PC-9 (cell line): ENCODE results near the gene CPN1. TPM values are rescaled to one million over a fixed set of nuclear protein-coding genes. Genes with fewer than 3 reads are reported as not detected.

Experiments
- BruUV-seq: library from RNA; stranded (reverse); fragments of 400-500 nt; replicated peaks from 2 replicates; lab custom pipeline; 2021; lab: Mats Ljungman, UMichigan
- CTCF ChIA-PET: fragments of 300-600 bp; sonication (Branson Sonifier 250); formaldehyde crosslinking; loops from one replicate; lab custom pipeline; 2022; ENCODE audit warnings: antibody characterized with exemption; lab: Charles Lee
- POLR2A ChIA-PET: fragments of 300-600 bp; sonication (Branson Sonifier 250); formaldehyde crosslinking; loops from one replicate; lab custom pipeline; 2022; ENCODE audit warnings: antibody characterized with exemption; ENCODE audit not compliant: unreplicated experiment; lab: Charles Lee
- DNase-seq, 2 experiments: peaks; one replicate each; pipeline versions ENCODE4 v3.0.0 to v3.0.0-alpha.2; 2015 to 2022; ENCODE audit warnings: mixed read lengths in 1 of 2
- H2AFZ ChIP-seq: fragments of 200-600 bp; sonication (generic); 2 replicates; pipeline ENCODE4 v1.8.1; 2017; ENCODE audit warnings: antibody characterized with exemption
- H3F3A ChIP-seq: fragments of 200-600 bp; sonication (generic); 2 replicates; pipeline ENCODE4 v1.8.1; 2017; ENCODE audit warnings: antibody characterized with exemption, mild to moderate bottlenecking, low read depth; ENCODE audit not compliant: insufficient read depth
- H3K27ac ChIP-seq: fragments of 200-600 bp; sonication (generic); 2 replicates; pipeline ENCODE4 v1.6.1; 2016; ENCODE audit warnings: mixed run types
- H3K27me3 ChIP-seq: fragments of 200-600 bp; sonication (generic); 2 replicates; pipeline ENCODE4 v1.6.1; 2016; ENCODE audit warnings: low read depth, mixed run types; ENCODE audit not compliant: insufficient read depth
- H3K36me3 ChIP-seq: fragments of 200-600 bp; sonication (generic); 2 replicates; pipeline ENCODE4 v1.6.1; 2016; ENCODE audit warnings: low read depth, mixed run types
- H3K4me1 ChIP-seq: fragments of 200-600 bp; sonication (generic); replicated peaks from 2 replicates; pipeline ENCODE4 v1.6.1; 2016; ENCODE audit warnings: mixed run types; ENCODE audit not compliant: insufficient read depth
- H3K4me2 ChIP-seq: fragments of 200-600 bp; sonication (generic); 2 replicates; pipeline ENCODE4 v1.6.1; 2017; ENCODE audit warnings: mixed run types
- H3K4me3 ChIP-seq: fragments of 200-600 bp; sonication (generic); 2 replicates; pipeline ENCODE4 v1.6.1; 2016; ENCODE audit warnings: mixed run types
- H3K79me2 ChIP-seq: fragments of 200-600 bp; sonication (generic); 2 replicates; pipeline ENCODE4 v1.6.1; 2017; ENCODE audit warnings: low read depth, mixed run types
- H3K9me2 ChIP-seq: fragments of 200-600 bp; sonication (generic); 2 replicates; pipeline ENCODE4 v1.8.1; 2017; ENCODE audit warnings: mild to moderate bottlenecking; ENCODE audit not compliant: insufficient read depth
- H3K9me3 ChIP-seq: fragments of 200-600 bp; sonication (generic); 2 replicates; pipeline ENCODE4 v1.8.1; 2016; ENCODE audit warnings: low read depth; ENCODE audit not compliant: insufficient read depth
- H4K20me1 ChIP-seq: fragments of 200-600 bp; sonication (generic); 2 replicates; pipeline ENCODE4 v1.8.1; 2017; ENCODE audit not compliant: insufficient read depth
- EZH2 ChIP-seq: fragments of 200-600 bp; sonication (generic); IDR thresholded peaks from 2 replicates; pipeline ENCODE4 v1.8.0; 2017; ENCODE audit warnings: antibody characterized with exemption, low read depth
- intact Hi-C: fragments of 100-400 bp; cut with micrococcal nuclease; formaldehyde crosslinking; loops from one replicate; pipeline ENCODE4 v1.10.0; 2022; ENCODE audit not compliant: unreplicated experiment
- total RNA-seq: library from RNA; stranded (reverse); gene quantifications from 2 replicates; pipeline ENCODE4 v1.2.3, GENCODE V29; 2021
- TF ChIP-seq, protein P1 (sequence below): fragments of 200-600 bp; sonication (generic); conservative IDR thresholded peaks from 2 replicates; pipeline ENCODE4 v1.6.1; 2017; ENCODE audit warnings: mixed run types, antibody characterized with exemption, mild to moderate bottlenecking, moderate library complexity

The CPN1 gene
- total RNA-seq, 1 experiment from 2014 or later: not detected

DNA sequence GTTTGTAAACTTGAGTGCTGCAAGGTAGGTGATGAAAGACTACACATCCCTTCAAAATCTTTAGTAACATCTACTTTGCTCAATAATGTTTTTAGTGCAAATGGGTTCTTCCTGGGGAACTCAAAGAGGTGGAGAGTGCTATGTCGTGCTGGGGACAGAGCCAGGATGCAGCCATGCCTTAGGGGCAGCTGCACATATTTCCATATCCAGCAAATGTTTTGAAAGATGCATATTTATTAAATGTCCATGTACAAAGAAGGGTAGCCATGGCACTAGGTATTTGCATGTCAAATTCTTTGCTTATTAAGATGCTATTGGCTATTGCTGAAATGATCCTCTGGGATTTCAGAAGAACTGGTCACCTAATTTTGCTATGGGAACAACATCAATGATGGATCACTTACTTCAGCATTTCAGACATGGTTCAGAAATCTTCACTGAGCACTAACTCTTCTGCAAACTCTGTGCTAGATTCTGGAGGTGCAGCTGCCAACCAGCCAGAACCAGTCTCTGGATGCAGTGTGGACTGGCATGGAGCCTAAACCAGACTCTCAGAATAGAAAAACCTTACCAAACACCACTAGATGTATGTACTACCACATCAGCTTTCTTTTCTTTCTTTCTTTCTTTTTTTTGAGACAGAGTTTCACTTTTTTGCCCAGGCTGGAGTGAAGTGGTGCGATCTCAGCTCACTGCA is 40.2 kb downstream of the CPN1 start:
- Histone ChIP-seq H2AFZ (no peak overlapping the region), H3K36me3 (no peaks in the 10 kb centered on the region), H4K20me1 (no peaks in the 10 kb centered on the region), H3K27ac (no peak overlapping the region), H3K9me2 (no peaks in the 10 kb centered on the region), H3F3A (no peaks in the 10 kb centered on the region), H3K4me1 (peaks cover 8% of the 10 kb centered on the region; the same call in 1 of the 2 replicates), H3K79me2 (no peaks in the 10 kb centered on the region), H3K4me2 (no peak overlapping the region), H3K27me3 (no peaks in the 10 kb centered on the region), H3K9me3 (no peaks in the 10 kb centered on the region), H3K4me3 (no peak overlapping the region)
- CTCF ChIA-PET: no interaction called here
- TF ChIP-seq, protein P1, sequence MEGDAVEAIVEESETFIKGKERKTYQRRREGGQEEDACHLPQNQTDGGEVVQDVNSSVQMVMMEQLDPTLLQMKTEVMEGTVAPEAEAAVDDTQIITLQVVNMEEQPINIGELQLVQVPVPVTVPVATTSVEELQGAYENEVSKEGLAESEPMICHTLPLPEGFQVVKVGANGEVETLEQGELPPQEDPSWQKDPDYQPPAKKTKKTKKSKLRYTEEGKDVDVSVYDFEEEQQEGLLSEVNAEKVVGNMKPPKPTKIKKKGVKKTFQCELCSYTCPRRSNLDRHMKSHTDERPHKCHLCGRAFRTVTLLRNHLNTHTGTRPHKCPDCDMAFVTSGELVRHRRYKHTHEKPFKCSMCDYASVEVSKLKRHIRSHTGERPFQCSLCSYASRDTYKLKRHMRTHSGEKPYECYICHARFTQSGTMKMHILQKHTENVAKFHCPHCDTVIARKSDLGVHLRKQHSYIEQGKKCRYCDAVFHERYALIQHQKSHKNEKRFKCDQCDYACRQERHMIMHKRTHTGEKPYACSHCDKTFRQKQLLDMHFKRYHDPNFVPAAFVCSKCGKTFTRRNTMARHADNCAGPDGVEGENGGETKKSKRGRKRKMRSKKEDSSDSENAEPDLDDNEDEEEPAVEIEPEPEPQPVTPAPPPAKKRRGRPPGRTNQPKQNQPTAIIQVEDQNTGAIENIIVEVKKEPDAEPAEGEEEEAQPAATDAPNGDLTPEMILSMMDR: no peak
- TF ChIP-seq EZH2: no peak
- intact Hi-C loops: loop anchor here (10.0 kb wide), 1 partner anchor 67 kb away; no protein-coding TSS in a partner anchor
- POLR2A ChIA-PET: interaction anchor here (0.6 kb wide), 1 partner anchor 21 kb away, joined by 3 read pairs; no protein-coding TSS in a partner anchor
- no TSS peak for BruUV-seq
- DNase-seq: no peak

DNA sequence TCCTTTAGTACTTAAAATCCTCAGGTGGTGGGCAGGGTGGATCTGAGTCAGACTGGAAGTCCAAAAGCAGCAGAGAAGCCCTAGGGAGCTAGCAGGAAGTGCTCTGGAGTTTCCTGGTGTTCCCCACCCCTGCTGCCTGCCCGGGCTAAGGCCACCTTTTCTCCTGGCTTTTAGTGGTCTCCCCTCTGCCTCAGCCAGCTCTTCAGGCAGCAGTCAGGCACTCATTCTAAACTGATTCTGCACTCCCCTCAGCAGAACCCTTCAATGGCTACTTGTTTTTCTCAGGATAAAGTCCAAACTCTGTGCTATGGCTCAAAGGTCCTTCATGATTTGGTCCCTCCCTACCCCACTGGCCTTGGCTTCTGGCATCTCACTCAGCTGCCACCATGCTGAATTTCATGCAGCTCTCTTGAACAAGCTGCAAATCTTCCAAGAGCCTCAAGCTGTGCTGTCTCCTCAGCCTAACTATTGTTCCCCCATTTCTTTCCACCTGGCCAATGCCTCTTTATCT is 43.1 kb downstream of the CPN1 start:
- H4K20me1 ChIP-seq: no peaks in the 10 kb centered on the region
- peak overlapping the region; percentile 28; the same call in 1 of the 2 replicates for H3K4me2 ChIP-seq
- no peaks in the 10 kb centered on the region for H3K79me2 ChIP-seq
- no peak for TF ChIP-seq EZH2
- TF ChIP-seq, protein P1: no peak
- no peaks in the 10 kb centered on the region for H3K9me3 ChIP-seq
- no peak overlapping the region for H3K4me3 ChIP-seq
- no peaks in the 10 kb centered on the region for H3K36me3 ChIP-seq
- H3K27ac ChIP-seq: no peak overlapping the region
- DNase-seq: no peak
- H3K27me3 ChIP-seq: no peaks in the 10 kb centered on the region
- no peaks in the 10 kb centered on the region for H3K9me2 ChIP-seq
- ChIA-PET POLR2A (no interaction called here), CTCF (no interaction called here)
- H3K4me1 ChIP-seq: peaks cover 8% of the 10 kb centered on the region; the same call in 1 of the 2 replicates
- peak overlapping the region; percentile 68; the same call in 1 of the 2 replicates for H2AFZ ChIP-seq
- no peaks in the 10 kb centered on the region for H3F3A ChIP-seq
- no TSS peak for BruUV-seq
- intact Hi-C loops: no loop called here

DNA sequence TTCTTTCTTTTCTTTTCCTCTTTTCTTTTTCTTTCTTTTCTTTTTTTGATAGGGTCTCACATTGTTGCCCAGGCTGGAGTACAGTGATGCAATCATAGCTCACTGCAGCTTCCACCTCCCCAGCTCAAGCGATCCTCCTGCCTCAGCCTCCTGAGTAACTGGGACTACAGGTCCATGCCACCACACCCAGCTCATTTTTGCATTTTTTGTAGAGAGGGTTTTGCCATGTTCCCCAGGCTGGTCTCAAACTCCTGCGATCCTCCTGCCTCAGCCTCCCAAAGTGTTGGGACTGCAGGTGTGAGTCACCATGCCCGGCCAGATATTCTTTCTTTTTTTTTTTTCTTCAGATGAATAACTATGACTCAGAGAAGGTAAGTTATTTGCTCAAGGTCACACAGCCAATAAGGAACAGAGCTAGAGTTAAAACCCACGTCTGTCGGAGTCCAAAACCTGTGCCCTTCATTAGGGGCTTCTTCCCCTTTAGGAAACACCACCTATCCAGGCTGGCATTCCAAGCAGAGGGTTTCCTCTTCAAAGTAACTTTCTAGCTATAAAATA is 43.8 kb downstream of the CPN1 start:
- DNase-seq: peak in 1 of 2 experiments; percentile 39
- CTCF ChIA-PET: no interaction called here
- no TSS peak for BruUV-seq
- no peaks in the 10 kb centered on the region for H3K9me2 ChIP-seq
- intact Hi-C loops: no loop called here
- no peaks in the 10 kb centered on the region for H3F3A ChIP-seq
- no peaks in the 10 kb centered on the region for H3K27me3 ChIP-seq
- TF ChIP-seq, protein P1: no peak
- no peak for TF ChIP-seq EZH2
- POLR2A ChIA-PET: no interaction called here
- H3K9me3 ChIP-seq: no peaks in the 10 kb centered on the region
- H3K4me3 ChIP-seq: no peak overlapping the region
- no peaks in the 10 kb centered on the region for H3K79me2 ChIP-seq
- no peak overlapping the region for H3K27ac ChIP-seq
- H3K36me3 ChIP-seq: no peaks in the 10 kb centered on the region
- no peak overlapping the region for H3K4me2 ChIP-seq
- peaks cover 8% of the 10 kb centered on the region; the same call in 1 of the 2 replicates for H3K4me1 ChIP-seq
- H4K20me1 ChIP-seq: no peaks in the 10 kb centered on the region
- no peak overlapping the region for H2AFZ ChIP-seq
